Prostate gland (tissue), 2 donors: ENCODE results near the gene MOK. TPM values are rescaled to one million over a fixed set of nuclear protein-coding genes. Genes with fewer than 3 reads are reported as not detected.

Experiments
- DNase-seq: peaks from one replicate; pipeline ENCODE4 v3.0.0-alpha.2; 2019; ENCODE audit warnings: low spot score
- H3K27ac ChIP-seq, 2 donors: fragments of 200-600 bp; sonication (generic); 2 replicates each; pipeline ENCODE4 v1.5.1; 2017 to 2019
- H3K27me3 ChIP-seq: fragments of 200-600 bp; sonication (generic); replicated peaks from 2 replicates; pipeline ENCODE4 v1.5.1; 2019; ENCODE audit not compliant: insufficient read depth
- H3K36me3 ChIP-seq, 2 donors: fragments of 200-600 bp; sonication (generic); 1 replicate in 1 of 2; 2 replicates in 1 of 2; pipeline versions ENCODE4 v1.5.1 to v1.8.1; 2017 to 2019
- H3K4me1 ChIP-seq: fragments of 200-600 bp; sonication (generic); replicated peaks from 2 replicates; pipeline ENCODE4 v1.5.1; 2019
- H3K4me3 ChIP-seq, 2 donors: fragments of 200-600 bp; sonication (generic); 2 replicates each; pipeline ENCODE4 v1.5.1; 2017 to 2019
- H3K9me3 ChIP-seq: fragments of 200-600 bp; sonication (generic); 2 replicates; pipeline ENCODE4 v1.5.1; 2017
- CTCF ChIP-seq, 4 experiments: fragments of 200-600 bp in 2 of 4; fragments of 450-650 bp in 2 of 4; sonication (generic) in 2 of 4; IDR thresholded peaks; 1 replicate in 3 of 4; 2 replicates in 1 of 4; pipeline ENCODE4 v1.5.1; 2016 to 2019; ENCODE audit warnings: antibody characterized with exemption in 4 of 4, mild to moderate bottlenecking in 2 of 4, moderate library complexity in 2 of 4
- POLR2A ChIP-seq: fragments of 450-650 bp; IDR thresholded peaks from one replicate; pipeline ENCODE4 v1.6.1; 2016; ENCODE audit warnings: antibody characterized with exemption, mild to moderate bottlenecking
- POLR2AphosphoS5 ChIP-seq: sonication (generic); formaldehyde crosslinking; IDR thresholded peaks from one replicate; pipeline ENCODE4 v1.6.1; 2017; ENCODE audit warnings: antibody characterized with exemption
- WGBS: methylation state at CpG from one replicate; pipeline ENCODE4 v1.1.5; 2018; 5-methylcytosine and 5-hydroxymethylcytosine counted together
- intact Hi-C: fragments of 100-400 bp; cut with DNase I; formaldehyde crosslinking; loops from one replicate; pipeline ENCODE4 v1.14.2; 2022
- total RNA-seq, 2 donors: library from RNA; depleted of rRNA; stranded (reverse); fragments of >200 nt; gene quantifications; one replicate each; pipeline ENCODE4 v1.1.0, GENCODE V29; 2016

MOK gene
- total RNA-seq, 2 donors from 2014 or later: 17.8 to 95.5 TPM

- intact Hi-C loops: no loop called here
- no peak for DNase-seq
- no peaks in the 10 kb centered on the region for H3K9me3 ChIP-seq
- no peaks in the 10 kb centered on the region for H3K27me3 ChIP-seq
- H3K4me1 ChIP-seq: no peaks in the 10 kb centered on the region
- no peak for TF ChIP-seq POLR2AphosphoS5
- TF ChIP-seq CTCF (IDR thresholded peaks at IDR 0.05): no peak
- no peak for TF ChIP-seq POLR2A
- no peak overlapping the region for H3K27ac ChIP-seq
- WGBS: 96% methylated on average over 5 of the region's 5 CpGs
- no peaks in the 10 kb centered on the region for H3K36me3 ChIP-seq
- no peak overlapping the region for H3K4me3 ChIP-seq
These were observed 115.1 kb downstream of the MOK start for GRCh38 chr14:102189874-102190273.

GRCh38 chr14:102188187-102188586 lies 116.8 kb downstream of the MOK start:
- H3K9me3 ChIP-seq: no peaks in the 10 kb centered on the region
- intact Hi-C loops: no loop called here
- TF ChIP-seq POLR2A (no peak), CTCF (IDR thresholded peaks at IDR 0.05) (no peak), POLR2AphosphoS5 (no peak)
- DNase-seq: no peak
- H3K4me1 ChIP-seq: no peaks in the 10 kb centered on the region
- no peaks in the 10 kb centered on the region for H3K27me3 ChIP-seq
- H3K4me3 ChIP-seq: no peak overlapping the region
- no peaks in the 10 kb centered on the region for H3K36me3 ChIP-seq
- H3K27ac ChIP-seq: no peak overlapping the region
- 57% methylated on average over 1 of the region's 1 CpG for WGBS

GRCh38 chr14:102187568-102188001 lies 117.4 kb downstream of the MOK start:
- Histone ChIP-seq H3K4me3 (no peak overlapping the region), H3K27me3 (no peaks in the 10 kb centered on the region), H3K9me3 (no peaks in the 10 kb centered on the region), H3K36me3 (no peaks in the 10 kb centered on the region), H3K4me1 (no peaks in the 10 kb centered on the region), H3K27ac (no peak overlapping the region)
- DNase-seq: peak; percentile 24
- intact Hi-C loops: no loop called here
- 42% methylated on average over 4 of the region's 4 CpGs for WGBS
- TF ChIP-seq CTCF (IDR thresholded peaks at IDR 0.05): no peak
- TF ChIP-seq POLR2AphosphoS5: no peak
- TF ChIP-seq POLR2A: no peak

GRCh38 chr14:102187044-102187443 lies 117.9 kb downstream of the MOK start:
- H3K4me1 ChIP-seq: no peaks in the 10 kb centered on the region
- WGBS: 44% methylated on average over 3 of the region's 3 CpGs
- H3K36me3 ChIP-seq: no peaks in the 10 kb centered on the region
- no peak overlapping the region for H3K4me3 ChIP-seq
- no peak overlapping the region for H3K27ac ChIP-seq
- no peak for DNase-seq
- no peaks in the 10 kb centered on the region for H3K9me3 ChIP-seq
- TF ChIP-seq POLR2A (no peak), POLR2AphosphoS5 (no peak), CTCF (IDR thresholded peaks at IDR 0.05) (no peak)
- no peaks in the 10 kb centered on the region for H3K27me3 ChIP-seq
- intact Hi-C loops: no loop called here

GRCh38 chr14:102185360-102185759 lies 119.6 kb downstream of the MOK start:
- TF ChIP-seq POLR2A (no peak), CTCF (IDR thresholded peaks at IDR 0.05) (no peak), POLR2AphosphoS5 (no peak)
- Histone ChIP-seq H3K4me3 (no peak overlapping the region), H3K27ac (no peak overlapping the region), H3K9me3 (no peaks in the 10 kb centered on the region), H3K27me3 (no peaks in the 10 kb centered on the region), H3K4me1 (no peaks in the 10 kb centered on the region), H3K36me3 (no peaks in the 10 kb centered on the region)
- WGBS: 73% methylated on average over 8 of the region's 8 CpGs
- DNase-seq: no peak
- intact Hi-C loops: no loop called here
